HG03039 (cell line): Measurements from ENCODE around the gene SKI.

ENCODE experiments used
- ATAC-seq: cut with Tn5 transposase; IDR thresholded peaks from one replicate; pipeline ENCODE4 v1.9.1; 2021; ENCODE audit warnings: mild to moderate bottlenecking, moderate library complexity; ENCODE audit not compliant: unreplicated experiment

Gene SKI

DNA sequence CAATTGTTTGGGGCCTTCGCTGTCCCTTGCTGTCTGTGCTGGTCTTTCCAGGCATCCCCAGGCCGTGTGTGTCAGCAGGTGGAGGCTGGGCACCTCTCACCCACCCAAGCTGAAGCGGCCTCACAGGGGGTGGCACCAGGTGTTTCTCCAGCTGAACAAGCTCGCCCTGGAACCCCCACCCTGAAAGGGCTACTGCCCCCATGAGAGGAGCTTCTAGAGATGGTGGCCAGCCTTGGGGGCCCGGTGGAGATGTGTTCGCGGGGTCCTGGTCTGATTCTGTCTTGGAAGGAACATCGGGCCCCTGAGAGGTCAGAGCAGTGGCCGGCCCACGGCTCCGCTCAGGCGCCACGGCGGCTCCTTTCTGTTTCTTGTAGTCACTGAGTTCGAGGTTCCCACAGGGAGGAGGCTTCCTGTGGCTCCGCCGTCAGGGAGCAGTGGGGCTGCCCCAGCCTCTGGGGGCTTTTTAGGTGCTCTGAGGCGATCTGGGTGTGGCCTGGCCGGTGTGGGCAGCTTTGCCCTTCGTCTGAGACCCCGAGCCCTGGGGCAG, 46.9 kb downstream of the SKI start:
- no peak for ATAC-seq

DNA sequence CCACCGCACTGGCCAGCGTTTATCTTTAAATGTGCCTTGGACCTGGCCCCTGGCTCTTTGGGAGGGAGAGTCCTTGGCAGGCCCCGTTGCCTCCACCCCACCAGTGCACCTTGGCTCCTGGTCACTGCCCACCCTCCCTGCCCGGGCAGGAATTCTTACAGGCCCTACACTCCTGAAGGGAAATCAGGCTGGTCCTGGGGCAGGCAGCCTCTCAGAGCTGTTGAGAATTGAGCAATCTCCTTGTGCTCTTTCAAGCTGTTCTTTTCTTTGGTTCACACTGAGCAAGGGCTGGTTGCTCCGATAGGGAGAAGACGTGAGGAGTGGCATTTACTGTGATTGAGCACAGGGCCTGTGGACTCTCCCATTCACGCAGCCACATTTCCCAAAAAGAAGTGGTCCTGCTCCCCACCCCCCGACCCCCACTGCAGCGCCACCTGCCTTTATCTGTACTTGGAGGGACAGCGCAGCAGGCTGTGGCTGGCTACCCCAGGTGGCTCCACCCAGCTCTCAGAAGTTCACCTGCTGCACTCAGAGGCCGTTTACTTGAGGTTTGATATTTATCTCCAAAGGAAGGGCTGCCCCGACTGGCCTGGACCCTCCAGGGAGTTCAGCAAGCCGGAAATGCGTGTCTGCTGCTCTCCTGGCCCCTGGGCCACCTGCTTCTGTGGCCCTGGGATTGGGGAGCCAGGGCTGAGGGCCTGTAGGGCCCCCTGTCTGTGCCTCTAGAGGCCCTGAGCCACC, 47.8 kb downstream of the SKI start:
- no peak for ATAC-seq

DNA sequence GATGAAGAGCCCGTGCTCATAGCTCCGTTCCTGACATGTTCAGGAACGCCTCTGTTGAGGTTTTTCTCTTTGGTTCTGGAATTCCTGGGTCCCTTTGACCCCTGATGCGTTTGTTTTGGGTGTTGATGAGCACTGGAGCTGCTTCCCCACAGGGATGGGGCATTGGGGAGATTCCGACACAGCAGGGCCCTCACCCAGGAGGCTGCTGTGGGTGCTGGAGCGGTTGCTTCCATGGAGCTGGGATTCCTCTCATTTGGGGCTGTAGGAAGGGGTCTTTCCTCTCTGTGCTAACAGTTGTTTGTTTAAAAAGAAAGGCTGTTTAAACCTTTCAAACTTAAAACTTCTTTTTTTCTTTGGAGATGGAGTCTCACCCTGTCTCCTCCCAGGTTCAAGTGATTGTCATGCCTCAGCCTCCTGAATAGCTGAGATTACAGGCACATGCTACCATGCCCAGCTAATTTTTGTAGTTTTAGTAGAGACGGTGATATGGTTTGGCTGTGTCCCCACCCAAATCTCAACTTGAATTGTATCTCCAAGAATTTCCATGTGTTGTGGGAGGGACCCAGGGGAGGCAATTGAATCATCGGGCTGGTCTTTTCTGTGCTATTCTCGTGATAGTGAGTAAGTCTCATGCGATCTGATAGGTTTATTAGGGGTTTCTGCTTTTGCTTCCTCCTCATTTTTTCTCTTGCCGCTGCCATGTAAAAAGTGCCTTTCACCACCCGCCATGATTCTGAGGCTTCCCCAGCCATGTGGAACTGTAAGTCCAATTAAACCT, 48.9 kb downstream of the SKI start:
- no peak for ATAC-seq

DNA sequence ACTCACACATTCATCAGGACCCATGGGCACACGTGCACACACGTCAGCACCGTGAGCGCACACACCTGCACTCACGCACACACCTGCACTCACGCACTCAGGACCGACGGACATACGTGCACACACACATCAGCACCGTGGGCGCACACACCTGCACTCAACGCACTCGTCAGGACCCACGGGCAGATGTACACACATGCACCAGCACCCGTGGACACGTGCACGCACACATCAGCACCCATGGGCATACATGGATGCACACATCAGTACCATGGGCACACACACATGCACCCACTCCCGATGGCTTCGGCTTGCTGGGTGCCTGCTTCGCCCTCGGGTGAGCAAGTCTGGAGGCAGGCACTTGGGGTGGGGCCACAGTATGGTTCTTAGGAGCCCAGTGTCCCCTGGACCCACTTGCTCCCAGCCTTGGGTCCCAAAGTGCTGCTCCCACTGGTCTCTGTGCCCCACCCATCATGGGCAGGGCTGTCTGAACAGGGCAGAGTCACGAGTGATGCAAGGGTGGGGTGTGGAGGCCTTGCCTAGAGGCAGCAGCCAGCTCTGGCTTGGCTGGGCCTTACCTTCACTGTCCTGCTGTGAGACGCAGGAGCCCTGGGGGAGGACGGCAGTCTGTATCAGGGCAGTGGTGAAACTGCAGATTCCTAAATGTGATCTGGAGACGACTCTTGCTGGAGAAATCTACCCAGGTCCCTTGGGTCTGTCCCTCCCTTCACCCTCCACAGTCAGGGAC, 49.8 kb downstream of the SKI start:
- ATAC-seq: no peak

DNA sequence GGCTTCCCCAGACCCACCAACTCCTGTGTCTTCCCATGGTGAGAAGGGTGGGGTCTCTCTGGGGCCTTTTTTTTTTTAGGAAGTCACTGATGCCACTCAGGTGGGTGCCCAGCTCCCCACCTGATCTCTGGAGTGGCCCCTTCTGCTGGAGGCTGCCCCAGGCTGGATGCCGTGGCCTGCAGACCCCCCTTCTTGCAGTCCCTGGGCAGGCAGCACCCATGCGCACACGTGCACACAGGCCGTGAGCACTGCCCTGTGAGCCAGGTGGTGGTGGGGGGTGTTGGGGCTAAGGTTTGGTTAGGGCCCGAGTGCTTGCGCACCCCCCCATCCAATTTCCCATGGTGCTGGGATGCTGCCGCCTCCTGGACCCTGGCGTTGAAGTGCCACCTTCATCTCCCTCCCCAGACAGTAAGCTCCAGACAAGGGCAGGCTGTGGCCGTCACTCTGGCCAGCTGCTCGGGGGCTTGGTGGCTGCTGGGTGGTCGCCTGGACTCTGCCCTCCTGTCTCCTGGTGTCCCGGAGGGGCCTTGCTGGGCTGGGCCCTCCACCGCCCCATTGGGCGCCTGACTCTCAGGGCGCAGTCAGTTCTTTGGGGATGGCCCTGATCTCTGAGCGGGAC, 50.6 kb downstream of the SKI start:
- ATAC-seq: no peak

DNA sequence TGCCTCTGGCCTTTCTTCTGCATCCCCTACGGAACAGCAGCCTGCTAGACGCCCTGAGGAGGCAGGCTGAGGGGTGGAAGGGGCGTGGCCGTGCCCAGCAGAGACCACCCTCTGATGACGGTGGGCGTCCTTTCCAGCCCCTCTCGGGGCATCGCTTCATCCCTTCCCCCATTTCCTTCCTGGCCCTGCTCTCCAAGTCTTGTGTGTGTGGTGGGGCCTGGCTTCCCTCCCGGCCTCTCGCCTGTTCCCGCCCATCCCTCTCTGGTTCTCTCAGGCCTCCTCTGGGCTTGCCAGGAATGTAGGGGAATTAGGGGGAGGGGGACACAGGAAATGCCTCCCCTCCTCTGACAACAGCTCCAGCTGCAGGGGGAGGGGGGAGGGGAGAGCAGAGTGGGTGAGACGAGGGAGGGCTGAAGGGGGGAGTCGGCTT, 51.1 kb downstream of the SKI start:
- no peak for ATAC-seq

DNA sequence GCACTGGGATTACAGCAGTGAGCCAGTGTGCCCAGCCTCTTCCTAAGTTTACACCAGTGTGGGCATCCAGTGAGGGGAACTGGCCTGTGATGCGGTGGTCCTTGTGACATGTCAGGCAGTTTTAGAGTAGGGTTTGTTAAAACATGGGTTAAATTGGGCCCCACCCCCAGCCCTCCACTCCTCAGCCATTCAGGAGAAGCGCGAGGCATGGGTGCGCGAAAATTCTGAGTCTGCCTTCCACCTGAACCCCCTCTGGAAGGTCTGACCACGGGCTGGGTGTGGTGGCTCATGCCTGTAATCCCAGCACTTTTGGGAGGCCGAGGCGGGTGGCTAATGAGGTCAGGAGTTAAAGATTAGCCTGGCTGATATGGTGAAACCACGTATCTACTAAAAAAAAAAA, 51.7 kb downstream of the SKI start:
- no peak for ATAC-seq

DNA sequence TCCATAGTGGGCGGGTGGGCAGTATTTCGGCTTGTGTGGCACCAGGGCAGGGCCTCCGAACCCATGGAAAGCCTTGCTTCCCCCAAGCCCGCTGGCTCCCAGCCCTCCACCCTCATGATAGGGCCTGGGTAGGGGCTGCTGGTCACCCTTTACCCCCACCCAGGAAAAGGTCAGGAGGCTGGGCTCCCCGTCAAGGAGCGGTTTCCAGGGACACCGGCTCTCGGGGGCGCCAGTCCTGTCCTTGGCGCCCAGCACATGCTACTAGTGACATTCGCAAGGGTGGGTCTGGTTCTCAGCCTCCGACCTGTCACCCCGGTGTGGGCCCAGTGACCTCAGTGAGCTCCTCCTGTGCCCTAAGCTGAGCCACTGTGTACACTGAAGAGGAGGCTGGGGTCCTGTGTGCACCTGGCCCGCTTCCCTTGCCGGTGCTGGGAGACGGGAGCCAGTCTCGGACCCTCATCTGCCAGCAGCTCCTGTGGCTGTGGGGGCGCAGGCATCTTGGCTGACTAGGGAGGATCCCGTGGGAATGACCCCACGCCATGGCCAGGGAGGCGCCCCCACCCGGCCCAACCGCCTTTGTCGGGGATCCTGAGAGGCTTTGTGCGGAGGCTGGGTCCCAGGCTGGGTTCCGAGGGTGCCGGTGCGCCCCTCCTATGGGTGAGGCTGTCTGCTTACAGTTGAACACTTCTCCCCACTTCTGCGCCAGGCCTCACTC, 54.6 kb downstream of the SKI start:
- ATAC-seq: no peak

DNA sequence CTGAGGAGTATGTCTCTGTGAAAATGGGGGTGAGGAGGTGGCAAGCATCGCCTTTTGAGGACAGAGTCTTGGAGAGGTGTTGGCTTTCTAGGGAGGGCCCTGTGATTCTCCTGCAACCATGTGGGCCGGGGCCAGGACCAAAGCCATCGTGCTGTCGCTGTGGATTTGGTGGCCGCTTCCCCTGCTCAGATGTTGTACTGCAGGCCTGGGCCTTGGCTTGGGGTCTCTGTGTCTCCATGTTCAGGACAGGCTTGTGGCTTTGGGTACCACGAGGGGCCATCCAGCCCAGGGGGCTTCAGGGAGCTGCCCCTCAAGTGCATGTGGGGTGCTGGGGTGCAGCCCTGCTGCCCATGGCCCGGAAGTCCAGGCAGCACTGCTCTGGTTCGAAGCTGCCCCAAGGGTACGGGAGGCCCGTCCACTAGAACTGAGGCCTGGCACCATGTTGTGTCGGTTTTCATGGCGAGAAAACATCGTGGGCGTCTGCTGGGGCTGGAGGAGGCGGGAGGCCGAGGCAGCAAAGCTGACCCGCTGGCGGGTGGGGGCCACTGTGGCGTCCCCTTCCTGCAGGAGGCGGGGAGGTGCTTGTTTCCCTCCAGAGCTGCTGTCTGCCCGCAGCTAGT, 55.4 kb downstream of the SKI start:
- ATAC-seq: no peak

DNA sequence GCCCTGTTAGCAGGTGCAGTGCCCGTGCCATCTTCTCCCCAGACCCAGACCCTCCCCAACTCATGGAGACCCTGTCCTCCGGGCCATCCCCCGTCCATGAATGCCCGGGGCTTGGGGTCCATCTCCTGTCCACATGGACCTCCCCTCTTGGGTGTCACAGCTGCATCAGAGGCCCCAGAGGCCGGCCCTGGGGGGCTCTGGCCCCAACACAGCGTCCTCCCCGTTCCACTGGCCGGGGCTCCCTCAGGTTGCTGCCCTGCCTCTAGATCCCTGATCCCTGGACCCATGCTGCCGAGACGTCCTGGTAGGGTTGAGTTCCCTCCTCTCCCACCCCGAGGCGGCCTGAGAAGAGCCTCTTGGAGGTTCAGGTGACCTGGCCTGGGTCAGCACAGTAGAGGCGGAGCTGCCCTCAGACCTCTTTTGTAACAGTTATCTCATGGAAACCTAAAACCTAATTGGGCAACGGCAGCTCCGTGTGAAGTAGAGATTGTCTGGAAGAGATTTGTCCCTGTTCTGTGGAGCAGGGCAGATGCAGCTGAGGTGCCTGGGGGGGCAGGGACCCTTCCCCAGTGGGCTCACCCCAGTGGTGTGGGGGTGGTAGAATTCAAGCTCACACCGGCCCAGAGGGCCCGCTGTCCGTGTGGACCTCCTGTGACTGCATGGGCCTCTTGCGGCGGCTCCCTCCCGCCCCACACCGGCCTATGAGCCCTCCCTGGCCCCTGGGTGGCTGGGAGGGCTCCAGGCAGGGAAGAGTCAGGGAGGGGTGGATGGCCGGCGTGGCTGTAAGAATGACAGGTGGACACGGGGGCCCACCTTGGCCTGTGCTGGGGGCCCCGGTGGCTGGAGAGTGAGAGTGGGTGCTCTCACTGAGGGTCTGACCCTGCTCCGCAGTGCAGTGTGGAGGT, 56.1 kb downstream of the SKI start:
- no peak for ATAC-seq

DNA sequence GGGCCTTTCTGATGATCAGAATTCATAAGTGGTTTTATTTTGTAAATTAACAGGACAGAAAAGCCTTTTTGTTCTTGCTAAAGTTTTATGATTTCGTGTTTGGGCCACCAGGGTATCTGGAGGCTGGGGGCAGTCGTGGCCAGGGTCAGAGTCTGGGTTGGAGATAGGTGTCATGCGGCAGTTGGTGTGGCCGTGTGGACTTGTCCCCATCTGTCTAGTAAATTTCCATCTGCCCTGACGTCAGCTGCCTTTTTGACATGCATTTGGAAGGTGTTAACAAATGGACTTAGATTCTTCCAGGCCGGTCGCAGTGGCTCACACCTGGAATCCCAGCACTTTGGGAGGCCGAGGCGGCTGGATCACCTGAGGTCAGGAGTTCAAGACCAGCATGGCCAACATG, 56.8 kb downstream of the SKI start:
- no peak for ATAC-seq

DNA sequence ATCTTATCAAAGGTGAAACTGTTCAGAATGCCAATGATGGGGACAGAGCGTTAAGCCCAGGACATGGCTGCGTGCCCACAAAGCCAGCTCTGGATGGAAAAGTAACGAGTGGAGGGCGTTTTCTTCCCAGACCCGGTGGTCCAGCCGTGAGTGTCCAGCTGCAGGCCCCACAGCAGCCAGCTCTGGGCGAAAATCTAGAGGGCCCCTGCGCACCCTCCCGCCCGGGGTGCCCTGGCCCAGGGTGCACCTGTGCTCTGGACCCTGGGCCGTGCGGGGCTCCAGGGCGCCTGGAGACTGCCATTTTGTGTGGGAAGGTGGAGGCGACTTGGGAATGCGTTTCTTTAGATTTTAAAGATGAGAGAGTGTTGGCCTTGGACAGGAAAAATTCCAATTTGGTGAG, 58.8 kb downstream of the SKI start:
- no peak for ATAC-seq

DNA sequence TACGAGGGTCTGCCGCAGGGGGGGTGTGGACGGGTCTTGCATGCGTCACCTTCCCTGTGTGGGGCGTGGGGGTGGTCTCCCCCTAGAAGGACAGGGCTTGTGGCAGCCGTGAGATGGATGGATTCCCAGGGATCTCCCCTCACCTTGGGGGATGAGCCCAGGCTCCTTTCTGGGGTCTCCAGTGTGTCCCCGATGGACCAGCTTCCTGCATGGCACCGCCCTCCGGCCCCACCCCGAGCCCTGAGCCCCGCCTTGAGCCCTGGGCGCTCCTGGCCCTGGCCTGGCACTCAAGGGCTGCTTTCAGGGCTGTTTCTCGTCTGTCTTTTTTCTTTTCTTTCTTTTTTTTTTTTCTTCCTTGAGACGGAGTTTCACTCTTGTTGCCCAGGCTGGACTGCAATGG, 59.5 kb downstream of the SKI start:
- no peak for ATAC-seq

DNA sequence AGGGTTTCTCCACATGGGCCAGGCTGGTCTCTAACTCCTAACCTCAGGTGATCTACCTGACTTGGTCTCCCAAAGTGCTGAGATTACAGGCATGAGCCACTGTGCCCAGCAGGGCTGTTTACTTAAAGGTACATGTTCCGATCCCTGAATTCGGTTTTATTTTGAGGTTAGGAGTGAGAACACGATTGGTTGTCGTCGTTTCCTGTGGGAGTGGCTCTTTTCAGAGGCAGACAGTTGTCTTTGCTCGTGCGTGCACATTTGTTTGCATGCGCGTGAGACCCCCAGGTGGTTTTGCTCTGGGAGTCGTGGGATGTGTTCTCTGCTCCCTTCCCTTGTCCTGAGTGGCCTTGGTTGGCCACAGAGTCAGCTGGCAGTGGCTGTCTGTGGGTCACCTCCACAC, 60.2 kb downstream of the SKI start:
- no peak for ATAC-seq

DNA sequence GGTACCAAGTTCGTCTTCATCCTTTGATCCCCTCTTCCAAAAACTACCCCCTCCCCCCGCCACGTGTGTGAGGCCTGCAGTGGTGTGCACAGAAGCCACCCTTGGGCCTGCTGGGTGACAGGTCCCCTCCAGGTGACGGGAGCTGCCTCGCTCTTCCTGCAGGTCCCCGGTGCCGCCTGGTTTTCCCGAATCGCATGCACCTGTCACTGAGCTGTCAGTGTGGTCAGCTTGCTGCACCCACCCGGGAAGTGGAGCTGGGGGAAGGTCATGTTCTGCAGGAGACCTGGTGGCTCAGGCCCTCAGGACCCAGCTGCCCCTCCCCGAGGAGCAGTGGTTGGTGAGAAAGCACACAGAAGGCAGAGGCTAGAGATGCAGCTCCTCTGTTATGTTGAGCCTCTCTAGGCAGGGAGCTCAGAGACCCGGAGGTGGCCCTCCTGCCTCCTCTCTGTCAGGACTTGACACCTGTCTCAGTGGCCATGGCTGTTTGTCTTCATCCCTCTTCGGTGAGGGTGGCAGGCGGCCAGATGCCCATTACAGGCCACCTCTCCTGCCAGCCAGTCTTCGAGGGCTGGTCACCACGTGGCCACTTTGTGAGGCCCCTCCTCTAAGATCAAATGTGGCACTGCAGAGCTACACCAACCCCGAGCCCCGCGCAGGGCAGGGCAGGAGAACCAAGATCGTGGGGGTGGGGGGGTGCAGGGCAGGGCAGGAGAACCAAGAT, 60.9 kb downstream of the SKI start:
- no peak for ATAC-seq

DNA sequence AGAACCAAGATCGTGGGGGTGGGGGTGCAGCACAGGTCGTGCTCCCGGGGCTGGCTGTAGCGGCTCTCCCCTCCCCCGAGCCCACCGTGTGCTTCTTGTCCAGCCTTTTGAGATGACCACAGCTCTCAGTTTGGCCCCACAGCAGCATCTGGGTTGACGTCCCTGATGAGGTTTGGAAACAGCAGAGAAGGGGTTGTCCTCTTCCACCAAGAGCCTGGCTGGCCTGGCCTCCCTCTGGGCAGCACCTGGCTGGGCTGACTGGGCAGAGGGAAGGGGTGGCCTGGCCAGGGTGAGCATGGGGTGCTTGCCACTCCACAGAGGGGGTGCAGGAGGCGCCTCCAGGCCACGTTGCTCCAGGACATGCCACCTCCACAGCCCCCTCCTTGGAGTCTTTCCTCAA, 61.5 kb downstream of the SKI start:
- ATAC-seq: no peak

DNA sequence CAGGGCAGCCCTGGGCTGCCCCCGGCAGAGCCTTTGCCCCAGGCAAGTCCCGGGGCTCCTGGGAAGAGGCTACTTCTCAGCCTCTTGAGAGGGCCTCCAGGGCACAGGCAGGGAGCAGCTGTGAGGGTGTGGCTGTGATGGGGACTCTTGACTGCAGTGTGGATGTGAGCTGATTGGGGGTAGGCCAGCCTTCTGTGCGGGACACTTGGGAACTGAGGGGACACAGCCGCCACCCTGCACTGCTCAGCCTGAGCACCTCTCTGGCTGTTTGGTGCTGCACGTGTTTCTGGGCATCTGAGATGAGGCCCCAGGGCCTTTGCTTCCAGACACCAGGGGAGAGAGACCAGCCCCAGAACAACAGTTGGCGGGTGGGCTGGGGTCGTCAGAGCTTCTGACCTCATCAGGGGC, 62.1 kb downstream of the SKI start:
- no peak for ATAC-seq
